ENCODE data around the gene DDX31. TPM values are rescaled to one million over a fixed set of nuclear protein-coding genes. Genes with fewer than 3 reads are reported as not detected.

The DDX31 gene
- total RNA-seq, 1 experiment from 2014 or later, result 14.6 TPM

DNA sequence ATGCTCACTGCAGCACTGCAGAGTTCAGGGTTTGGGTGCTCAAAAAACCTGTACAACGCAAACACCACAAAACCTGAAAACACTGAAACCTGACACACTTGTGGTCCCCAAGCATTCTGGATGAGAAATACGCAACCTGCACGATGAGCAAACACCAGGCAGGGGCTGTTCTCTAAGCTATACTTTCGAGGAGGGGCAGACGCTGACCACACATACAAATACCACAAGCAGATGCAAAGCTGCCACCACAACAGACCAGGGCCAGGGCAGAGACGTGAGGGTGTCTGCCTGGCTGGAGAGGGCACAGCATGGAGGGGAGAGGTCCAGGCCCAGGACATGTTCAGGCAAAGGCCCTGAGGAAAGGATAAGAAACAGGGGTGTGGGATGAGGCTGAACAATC lies 64.4 kb downstream of the DDX31 start:
- Histone ChIP-seq H3K9me3 (ENCODE audit: low read length) (no peaks in the 10 kb centered on the region), H3K79me2 (ENCODE audit: low read length) (no peaks in the 10 kb centered on the region), H3K9me2 (replicated peaks; ENCODE audit: low read length) (no peaks in the 10 kb centered on the region), H4K20me1 (ENCODE audit: low read length) (no peaks in the 10 kb centered on the region), H2AFZ (ENCODE audit: low read length) (no peak overlapping the region), H3K4me1 (ENCODE audit: insufficient read depth, low read length) (peaks cover 7% of the 10 kb centered on the region), H3K4me2 (ENCODE audit: low read length) (no peak overlapping the region), H3K36me3 (ENCODE audit: low read depth, low read length) (peaks cover 6% of the 10 kb centered on the region; the same call in 1 of the 2 replicates), H3K27me3 (ENCODE audit: low read length) (no peaks in the 10 kb centered on the region), H3K9ac (ENCODE audit: low read length) (no peak overlapping the region), H3K27ac (ENCODE audit: low read length) (no peak overlapping the region), H3F3A (ENCODE audit: low read length, unreplicated experiment) (no peaks in the 10 kb centered on the region), H3K4me3 (ENCODE audit: low read length) (no peak overlapping the region)
- no TSS peak for BruUV-seq (replicated peaks)
- ChIA-PET CTCF (no interaction called here), POLR2A (ENCODE audit: unreplicated experiment) (no interaction called here)
- ATAC-seq (no peak), DNase-seq (no peak)
- intact Hi-C loops (cut with micrococcal nuclease), result no loop called here
- TF ChIP-seq EZH2phosphoT487 (IDR thresholded peaks at IDR 0.05; ENCODE audit: borderline replicate concordance, low read length) (no peak), EZH2 (IDR thresholded peaks at IDR 0.05; ENCODE audit: low read length, unreplicated experiment) (no peak)
- TF ChIP-seq, protein P1, sequence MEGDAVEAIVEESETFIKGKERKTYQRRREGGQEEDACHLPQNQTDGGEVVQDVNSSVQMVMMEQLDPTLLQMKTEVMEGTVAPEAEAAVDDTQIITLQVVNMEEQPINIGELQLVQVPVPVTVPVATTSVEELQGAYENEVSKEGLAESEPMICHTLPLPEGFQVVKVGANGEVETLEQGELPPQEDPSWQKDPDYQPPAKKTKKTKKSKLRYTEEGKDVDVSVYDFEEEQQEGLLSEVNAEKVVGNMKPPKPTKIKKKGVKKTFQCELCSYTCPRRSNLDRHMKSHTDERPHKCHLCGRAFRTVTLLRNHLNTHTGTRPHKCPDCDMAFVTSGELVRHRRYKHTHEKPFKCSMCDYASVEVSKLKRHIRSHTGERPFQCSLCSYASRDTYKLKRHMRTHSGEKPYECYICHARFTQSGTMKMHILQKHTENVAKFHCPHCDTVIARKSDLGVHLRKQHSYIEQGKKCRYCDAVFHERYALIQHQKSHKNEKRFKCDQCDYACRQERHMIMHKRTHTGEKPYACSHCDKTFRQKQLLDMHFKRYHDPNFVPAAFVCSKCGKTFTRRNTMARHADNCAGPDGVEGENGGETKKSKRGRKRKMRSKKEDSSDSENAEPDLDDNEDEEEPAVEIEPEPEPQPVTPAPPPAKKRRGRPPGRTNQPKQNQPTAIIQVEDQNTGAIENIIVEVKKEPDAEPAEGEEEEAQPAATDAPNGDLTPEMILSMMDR (conservative IDR thresholded peaks at IDR 0.05; ENCODE audit: low read depth, low read length), result no peak

DNA sequence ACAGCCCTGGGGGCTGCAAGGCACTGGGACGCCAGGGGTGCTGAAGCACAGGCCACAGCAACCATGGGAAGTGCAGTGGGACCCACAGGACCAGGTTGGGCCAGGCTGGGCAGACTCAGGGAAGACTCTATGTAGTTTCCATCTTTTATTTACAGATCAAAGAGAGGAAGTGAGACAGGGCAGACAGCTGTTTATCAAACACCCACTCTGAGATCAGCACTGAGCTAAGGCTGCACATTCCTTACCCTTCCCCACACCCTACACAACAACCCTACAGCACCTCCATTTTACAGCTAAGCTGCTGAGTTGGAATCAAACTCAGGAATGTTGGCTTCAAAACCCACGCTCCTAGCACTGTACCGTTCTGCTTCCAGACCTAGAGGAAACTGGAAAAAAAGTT lies 67.6 kb downstream of the DDX31 start:
- H3K27ac ChIP-seq (ENCODE audit: low read length), result no peak overlapping the region
- TF ChIP-seq, protein P1 (conservative IDR thresholded peaks at IDR 0.05; ENCODE audit: low read depth, low read length), result no peak
- TF ChIP-seq EZH2 (IDR thresholded peaks at IDR 0.05; ENCODE audit: low read length, unreplicated experiment) (no peak), EZH2phosphoT487 (IDR thresholded peaks at IDR 0.05; ENCODE audit: borderline replicate concordance, low read length) (no peak)
- ChIA-PET POLR2A (ENCODE audit: unreplicated experiment) (no interaction called here), CTCF (no interaction called here)
- H3K9me2 ChIP-seq (replicated peaks; ENCODE audit: low read length), result no peaks in the 10 kb centered on the region
- no peak overlapping the region for H3K4me2 ChIP-seq (ENCODE audit: low read length)
- H3K4me3 ChIP-seq (ENCODE audit: low read length), result no peak overlapping the region
- no peaks in the 10 kb centered on the region for H3K79me2 ChIP-seq (ENCODE audit: low read length)
- ATAC-seq (no peak), DNase-seq (no peak)
- no peaks in the 10 kb centered on the region for H3K27me3 ChIP-seq (ENCODE audit: low read length)
- H4K20me1 ChIP-seq (ENCODE audit: low read length), result no peaks in the 10 kb centered on the region
- no peaks in the 10 kb centered on the region; the same call in none of the 2 replicates for H3K36me3 ChIP-seq (ENCODE audit: low read depth, low read length)
- no peak overlapping the region for H3K9ac ChIP-seq (ENCODE audit: low read length)
- no peak overlapping the region for H2AFZ ChIP-seq (ENCODE audit: low read length)
- intact Hi-C loops (cut with micrococcal nuclease), result no loop called here
- H3F3A ChIP-seq (ENCODE audit: low read length, unreplicated experiment), result no peaks in the 10 kb centered on the region
- H3K4me1 ChIP-seq (ENCODE audit: insufficient read depth, low read length), result no peaks in the 10 kb centered on the region
- no peaks in the 10 kb centered on the region for H3K9me3 ChIP-seq (ENCODE audit: low read length)
- no TSS peak for BruUV-seq (replicated peaks)

DNA sequence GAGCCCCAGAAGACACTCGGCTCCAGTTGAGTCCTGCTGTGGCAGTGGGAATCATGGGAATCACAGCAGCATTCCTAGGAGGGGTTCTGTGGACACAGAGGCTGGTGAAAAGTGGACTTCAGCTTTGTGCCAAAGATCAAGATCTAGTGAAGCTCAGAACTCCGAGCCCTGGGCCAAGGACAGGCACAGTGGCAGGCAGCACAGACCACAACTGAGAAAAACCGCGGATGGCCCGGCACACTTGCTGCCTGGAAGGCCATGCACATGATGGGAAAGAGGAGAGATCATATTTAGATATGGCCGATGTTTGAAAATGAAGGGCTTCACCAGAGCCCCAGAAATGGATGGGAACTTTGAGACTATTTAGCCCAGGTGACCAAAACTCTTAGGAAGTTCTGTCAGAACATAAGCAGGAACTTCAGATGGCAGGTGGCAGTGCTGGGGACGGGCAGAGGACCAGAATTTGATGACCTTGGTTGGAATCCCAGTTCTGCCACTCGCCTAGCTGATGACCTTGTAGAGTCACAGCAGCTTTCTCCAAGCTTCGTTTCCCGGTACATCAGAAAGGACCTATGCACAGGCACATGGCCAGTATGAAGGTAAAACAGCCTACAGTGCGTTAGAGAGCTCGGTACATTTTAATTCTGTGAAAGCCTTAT lies 69.3 kb downstream of the DDX31 start:
- Histone ChIP-seq H3K27me3 (ENCODE audit: low read length) (no peaks in the 10 kb centered on the region), H3K9ac (ENCODE audit: low read length) (no peak overlapping the region), H4K20me1 (ENCODE audit: low read length) (no peaks in the 10 kb centered on the region), H3K9me2 (replicated peaks; ENCODE audit: low read length) (no peaks in the 10 kb centered on the region), H3K4me2 (ENCODE audit: low read length) (no peak overlapping the region), H3K4me3 (ENCODE audit: low read length) (no peak overlapping the region), H3K4me1 (ENCODE audit: insufficient read depth, low read length) (no peaks in the 10 kb centered on the region), H3K9me3 (ENCODE audit: low read length) (no peaks in the 10 kb centered on the region), H3F3A (ENCODE audit: low read length, unreplicated experiment) (no peaks in the 10 kb centered on the region), H3K27ac (ENCODE audit: low read length) (no peak overlapping the region), H2AFZ (ENCODE audit: low read length) (no peak overlapping the region), H3K36me3 (ENCODE audit: low read depth, low read length) (peaks cover 4% of the 10 kb centered on the region; the same call in 1 of the 2 replicates), H3K79me2 (ENCODE audit: low read length) (no peaks in the 10 kb centered on the region)
- POLR2A ChIA-PET (ENCODE audit: unreplicated experiment), result no interaction called here
- no peak for ATAC-seq
- no peak for DNase-seq
- intact Hi-C loops (cut with micrococcal nuclease), result no loop called here
- no TSS peak for BruUV-seq (replicated peaks)
- CTCF ChIA-PET, result no interaction called here
- no peak for TF ChIP-seq EZH2phosphoT487 (IDR thresholded peaks at IDR 0.05; ENCODE audit: borderline replicate concordance, low read length)
- TF ChIP-seq, protein P1 (conservative IDR thresholded peaks at IDR 0.05; ENCODE audit: low read depth, low read length), result no peak
- TF ChIP-seq EZH2 (IDR thresholded peaks at IDR 0.05; ENCODE audit: low read length, unreplicated experiment), result no peak
